ENCODE data around the gene PRSS33.

Gene PRSS33

DNA sequence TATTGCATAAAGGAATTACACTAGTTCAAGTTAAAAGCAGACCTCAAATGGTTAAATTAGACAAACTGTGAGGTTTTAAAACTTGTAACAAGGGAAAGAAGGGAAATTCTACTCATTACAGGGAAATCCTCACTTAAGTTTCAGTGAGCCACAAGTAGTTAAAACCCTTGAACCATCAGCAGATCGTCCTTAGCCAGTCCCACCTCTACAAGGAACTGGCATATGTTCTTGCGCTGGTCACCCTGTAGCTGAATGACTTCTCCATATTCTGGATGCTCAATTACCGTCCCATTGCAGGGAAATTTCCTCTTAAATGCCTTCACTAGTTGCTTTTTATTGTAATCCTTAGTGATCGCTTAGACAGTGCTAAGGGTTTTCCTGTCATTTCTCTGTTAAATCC, 35.1 kb upstream of the PRSS33 start:
- no peak for DNase-seq
- intact Hi-C loops (cut with DNase I), result no loop called here

DNA sequence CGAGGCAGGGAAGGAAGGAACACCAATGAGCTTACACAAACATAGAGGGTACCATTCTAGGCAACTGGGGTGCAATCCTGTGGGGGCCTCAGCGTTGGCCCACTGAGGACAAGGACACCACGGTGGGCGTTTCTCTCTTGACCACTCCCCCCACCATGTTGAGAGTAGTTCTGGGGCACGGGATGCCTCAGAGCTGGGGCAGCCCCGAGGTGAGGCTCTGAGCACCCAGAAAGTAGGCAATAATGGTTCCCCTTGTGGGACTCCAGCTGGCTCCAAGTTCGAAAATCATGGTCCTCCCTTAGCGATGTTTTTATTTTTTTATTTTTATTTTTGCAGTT, 34.8 kb upstream of the PRSS33 start:
- peak in 1 of 42 donors; percentile 2 for DNase-seq
- intact Hi-C loops (cut with DNase I), result no loop called here

DNA sequence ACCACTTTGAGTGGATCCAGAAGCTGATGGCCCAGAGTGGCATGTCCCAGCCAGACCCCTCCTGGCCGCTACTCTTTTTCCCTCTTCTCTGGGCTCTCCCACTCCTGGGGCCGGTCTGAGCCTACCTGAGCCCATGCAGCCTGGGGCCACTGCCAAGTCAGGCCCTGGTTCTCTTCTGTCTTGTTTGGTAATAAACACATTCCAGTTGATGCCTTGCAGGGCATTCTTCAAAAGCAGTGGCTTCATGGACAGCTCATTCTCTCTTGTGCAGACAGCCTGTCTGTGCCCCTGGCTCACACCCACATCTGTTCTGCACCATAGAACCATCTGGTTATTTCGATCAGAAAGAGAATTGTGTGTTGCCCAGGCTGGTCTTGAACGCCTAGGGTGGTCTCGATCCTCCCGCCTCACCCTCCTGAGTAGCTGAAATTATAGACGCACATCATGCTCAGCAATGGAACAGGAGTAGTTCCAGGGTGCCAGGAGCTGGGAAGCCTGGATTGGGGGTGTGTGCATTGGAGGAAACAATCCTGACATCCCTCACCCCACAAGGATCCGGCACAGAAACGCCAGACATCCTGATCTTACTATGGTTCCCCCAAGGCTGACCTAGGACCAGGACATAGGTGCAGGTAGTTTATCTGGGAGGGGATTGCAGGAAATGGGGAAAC, 34.3 kb upstream of the PRSS33 start:
- intact Hi-C loops (cut with DNase I), result no loop called here
- peak in 1 of 42 donors; percentile 1 for DNase-seq

DNA sequence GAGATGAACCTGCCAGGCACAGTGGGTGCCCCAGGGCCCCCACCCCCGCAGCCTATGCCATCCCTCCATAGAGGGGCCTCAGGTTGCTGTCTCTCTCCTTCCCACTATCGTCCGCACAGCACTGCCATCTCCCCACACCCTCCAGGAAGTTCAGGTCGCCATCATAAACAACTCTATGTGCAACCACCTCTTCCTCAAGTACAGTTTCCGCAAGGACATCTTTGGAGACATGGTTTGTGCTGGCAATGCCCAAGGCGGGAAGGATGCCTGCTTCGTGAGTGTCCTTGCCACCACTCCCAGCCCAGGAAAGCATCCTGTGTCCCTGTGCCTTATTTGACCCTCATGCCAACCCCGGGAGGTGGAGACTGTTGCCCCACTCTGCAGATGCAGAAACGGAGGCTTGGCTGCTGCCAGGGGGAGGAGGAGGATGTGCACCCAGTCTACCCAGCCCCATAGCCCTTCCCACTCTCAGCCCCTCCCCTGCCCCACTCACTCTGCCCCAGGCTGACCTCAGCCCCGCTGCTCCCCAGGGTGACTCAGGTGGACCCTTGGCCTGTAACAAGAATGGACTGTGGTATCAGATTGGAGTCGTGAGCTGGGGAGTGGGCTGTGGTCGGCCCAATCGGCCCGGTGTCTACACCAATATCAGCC, 33.6 kb upstream of the PRSS33 start:
- peak in 2 of 42 donors; percentile 1 to 8 for DNase-seq
- intact Hi-C loops (cut with DNase I), result no loop called here

DNA sequence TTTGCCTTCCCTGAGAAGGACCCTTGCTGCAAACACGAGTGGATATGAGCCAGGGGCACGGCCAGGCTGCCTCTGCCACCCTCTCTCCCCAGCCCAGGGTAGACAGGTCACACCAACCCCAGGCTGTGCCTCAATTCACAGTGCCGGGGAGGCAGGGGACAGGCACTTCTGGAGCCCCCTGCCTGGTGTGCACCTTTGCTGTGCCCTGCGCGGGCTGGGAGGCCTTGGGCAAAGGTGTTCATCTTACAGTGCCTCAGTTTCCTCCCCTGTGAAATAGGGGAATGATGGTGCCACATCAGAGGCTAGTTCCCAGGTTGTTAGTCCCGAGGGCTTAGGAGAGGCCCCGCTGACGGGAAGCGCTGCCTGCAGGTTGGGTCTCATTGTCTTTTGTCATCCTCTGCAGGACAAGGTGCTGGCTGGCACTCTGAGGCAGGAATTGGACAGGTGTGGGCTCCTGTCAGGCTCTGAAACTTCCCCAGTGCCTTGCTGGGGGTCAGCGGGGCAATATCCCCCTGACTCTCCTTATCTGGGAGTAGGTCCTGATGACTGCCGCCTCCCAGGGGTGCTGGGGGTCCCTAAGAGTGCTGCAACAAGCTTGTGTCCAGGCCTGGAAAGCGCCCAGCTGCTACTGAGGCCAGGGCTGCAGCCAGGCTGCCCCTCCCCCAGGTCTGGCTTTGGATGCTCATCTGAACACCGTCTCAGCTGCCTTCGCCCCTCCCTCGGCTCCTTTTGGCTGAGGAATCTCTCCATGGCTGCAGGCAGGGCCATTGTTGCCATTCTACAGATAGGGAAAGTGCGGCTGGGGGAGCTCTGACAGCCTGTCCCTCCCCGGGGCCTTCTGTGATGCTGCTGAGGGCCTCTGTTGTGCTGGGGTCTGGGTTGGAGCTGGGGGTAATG, 32.8 kb upstream of the PRSS33 start:
- DNase-seq, result peak in 1 of 42 donors; percentile 1
- intact Hi-C loops (cut with DNase I), result no loop called here

DNA sequence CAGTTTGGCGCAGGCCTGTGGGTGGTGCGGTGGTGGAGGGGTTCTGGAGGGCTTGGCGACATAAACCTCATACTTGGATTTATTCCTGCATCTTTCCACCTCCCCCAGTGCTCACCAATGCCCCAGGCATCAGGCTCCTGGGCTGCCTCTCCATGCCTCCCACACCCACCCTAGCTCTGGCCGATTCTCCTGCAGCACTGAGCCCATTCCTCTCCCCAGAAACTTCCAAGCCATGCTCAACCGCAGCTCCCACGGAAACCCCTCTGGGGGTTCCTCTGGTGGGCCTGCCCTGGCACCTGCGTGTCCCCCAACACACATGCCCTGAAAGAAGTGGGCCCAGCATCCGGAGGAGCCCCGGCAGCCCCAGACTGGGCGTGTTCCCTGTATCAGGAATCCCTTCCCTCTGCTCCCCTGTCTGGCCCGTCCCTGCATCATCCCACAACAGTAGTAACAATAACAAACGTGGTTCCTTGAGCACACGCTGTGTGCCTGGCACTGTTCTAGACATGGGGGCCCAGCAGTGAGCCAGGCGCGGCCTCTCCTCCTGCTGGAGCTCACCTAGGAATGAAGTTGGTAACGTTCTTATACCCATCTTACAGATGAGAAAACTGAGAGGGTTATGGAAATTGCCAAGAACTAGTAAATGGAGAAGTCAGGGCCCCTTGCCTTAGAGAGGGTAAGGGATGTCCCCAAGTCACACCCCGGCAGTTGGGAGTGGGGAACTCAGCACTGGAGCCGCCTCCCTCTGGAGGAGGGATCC, 32.0 kb upstream of the PRSS33 start:
- intact Hi-C loops (cut with DNase I), result no loop called here
- DNase-seq, result peak in 1 of 42 donors; percentile 16

DNA sequence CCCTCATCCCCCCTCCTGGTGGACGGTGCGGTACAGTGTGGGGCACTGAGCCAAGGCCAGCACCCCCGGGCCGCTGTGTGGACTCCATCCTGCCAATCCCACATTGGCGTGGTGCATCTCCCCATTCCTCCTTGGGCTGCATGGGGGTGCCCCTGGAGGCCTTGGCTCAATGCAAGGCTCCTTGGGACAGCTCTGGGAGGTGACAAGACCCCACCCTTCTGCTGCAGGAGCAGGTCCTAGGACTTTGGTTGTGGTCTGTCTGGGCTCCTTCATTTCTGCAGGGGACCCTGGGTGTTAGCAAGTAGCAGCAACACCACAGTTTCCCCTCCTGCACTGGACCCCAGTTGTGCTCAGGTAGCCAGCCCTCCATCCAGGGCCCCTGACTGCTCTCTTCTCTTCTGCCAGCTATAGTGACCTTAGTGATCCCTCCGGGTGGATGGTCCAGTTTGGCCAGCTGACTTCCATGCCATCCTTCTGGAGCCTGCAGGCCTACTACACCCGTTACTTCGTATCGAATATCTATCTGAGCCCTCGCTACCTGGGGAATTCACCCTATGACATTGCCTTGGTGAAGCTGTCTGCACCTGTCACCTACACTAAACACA, 31.0 kb upstream of the PRSS33 start:
- DNase-seq, result peak in 1 of 42 donors; percentile 6
- intact Hi-C loops (cut with DNase I), result no loop called here

DNA sequence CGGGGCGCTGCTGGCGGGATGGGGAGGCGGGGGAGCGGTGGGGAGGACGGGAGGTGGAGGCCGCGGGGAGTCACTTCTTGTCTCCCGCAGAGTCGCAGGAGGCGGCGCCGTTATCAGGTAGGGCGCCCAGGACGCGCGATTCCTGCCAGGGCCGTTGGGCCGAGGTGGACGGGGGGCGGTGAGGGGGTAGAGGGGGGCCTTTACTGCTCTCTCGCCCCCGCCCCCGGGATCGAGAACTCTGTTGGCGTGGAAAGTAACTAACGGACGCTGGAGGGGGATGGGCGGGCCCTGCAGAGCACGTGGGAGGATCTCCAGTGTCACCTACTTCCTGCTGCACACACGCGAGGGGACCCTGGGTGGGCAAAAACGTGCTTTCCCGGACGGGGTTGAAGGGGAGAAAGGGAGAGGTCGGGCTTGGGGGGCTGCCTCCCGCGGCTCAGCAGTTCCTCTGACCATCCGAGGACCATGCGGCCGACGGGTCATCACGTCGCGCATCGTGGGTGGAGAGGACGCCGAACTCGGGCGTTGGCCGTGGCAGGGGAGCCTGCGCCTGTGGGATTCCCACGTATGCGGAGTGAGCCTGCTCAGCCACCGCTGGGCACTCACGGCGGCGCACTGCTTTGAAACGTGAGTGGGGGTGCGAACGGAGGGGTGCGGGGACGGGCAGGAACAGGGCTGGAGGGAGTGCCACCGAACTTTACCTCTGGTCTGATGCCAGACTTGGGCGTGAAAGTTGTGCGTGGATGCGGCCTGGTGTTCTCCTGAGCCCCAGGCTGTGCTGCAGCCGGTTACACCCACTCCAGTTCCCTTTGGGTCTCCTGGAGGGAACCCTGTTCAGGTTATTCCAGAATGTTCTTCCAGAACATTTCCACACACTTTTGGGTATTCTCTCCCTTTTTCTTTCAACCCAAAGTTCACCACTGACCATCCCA, 30.2 kb upstream of the PRSS33 start:
- intact Hi-C loops (cut with DNase I), result no loop called here

DNA sequence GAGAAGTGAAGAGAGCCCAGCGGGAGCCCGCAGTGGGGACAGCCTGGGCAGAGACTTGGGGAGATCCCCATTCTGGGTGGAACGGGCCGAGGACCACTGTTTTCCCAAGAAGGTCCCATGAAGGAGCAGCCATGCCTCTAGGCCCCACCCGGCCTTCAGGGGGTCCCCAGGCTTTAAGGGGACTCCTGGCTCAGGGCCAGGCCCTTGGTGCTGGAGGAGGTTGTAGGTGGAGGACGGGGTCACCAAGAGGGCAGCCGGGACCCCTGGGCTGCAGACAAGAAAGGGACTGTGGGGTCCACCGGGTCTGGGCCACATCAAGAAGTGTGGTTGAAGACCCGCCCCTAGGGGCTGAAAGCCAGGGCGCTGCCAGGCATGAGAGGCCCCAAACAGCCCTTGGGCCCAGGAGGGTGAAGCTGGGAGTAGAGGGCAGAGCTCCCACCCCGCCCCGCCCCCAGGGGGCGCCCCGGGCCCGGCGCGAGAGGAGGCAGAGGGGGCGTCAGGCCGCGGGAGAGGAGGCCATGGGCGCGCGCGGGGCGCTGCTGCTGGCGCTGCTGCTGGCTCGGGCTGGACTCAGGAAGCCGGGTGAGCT, 29.5 kb upstream of the PRSS33 start, which contains the start of gene PRSS21:
TSS of gene PRSS21 (plus strand) at position 487 of the 589 bp plus-strand sequence. CDS start at position 519, 32 bp downstream.
- DNase-seq, result peak in 1 of 42 donors; percentile 2
- intact Hi-C loops (cut with DNase I), result no loop called here

More for the DNA sequence above, 30.2 kb upstream of the PRSS33 start:
- DNase-seq, result peak in 1 of 42 donors; percentile 24

DNA sequence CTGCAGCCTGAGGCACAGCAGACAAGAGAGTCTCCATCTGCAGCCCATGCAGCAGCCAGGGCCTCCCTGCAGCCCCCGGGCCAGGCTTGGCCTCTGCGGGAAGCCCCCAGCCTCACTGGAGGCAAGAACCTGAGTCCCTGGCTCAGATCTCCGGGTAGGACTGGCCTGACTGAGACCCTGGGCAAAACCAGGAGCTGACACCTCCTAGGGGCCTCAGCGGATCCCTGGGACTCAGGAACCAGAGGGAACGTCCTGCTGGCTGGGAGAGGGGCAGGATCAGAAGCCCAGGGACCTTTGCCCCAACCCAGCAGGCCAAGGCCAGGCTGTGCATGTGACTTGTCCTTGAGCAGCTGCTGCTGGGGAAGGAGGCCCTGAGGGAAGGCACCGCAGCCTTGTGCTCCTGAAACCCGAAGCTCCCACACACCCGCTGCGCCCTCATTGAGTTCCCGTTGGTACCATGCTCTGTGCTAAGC, 28.0 kb upstream of the PRSS33 start:
- intact Hi-C loops (cut with DNase I), result no loop called here
- peak in 1 of 42 donors; percentile 7 for DNase-seq

DNA sequence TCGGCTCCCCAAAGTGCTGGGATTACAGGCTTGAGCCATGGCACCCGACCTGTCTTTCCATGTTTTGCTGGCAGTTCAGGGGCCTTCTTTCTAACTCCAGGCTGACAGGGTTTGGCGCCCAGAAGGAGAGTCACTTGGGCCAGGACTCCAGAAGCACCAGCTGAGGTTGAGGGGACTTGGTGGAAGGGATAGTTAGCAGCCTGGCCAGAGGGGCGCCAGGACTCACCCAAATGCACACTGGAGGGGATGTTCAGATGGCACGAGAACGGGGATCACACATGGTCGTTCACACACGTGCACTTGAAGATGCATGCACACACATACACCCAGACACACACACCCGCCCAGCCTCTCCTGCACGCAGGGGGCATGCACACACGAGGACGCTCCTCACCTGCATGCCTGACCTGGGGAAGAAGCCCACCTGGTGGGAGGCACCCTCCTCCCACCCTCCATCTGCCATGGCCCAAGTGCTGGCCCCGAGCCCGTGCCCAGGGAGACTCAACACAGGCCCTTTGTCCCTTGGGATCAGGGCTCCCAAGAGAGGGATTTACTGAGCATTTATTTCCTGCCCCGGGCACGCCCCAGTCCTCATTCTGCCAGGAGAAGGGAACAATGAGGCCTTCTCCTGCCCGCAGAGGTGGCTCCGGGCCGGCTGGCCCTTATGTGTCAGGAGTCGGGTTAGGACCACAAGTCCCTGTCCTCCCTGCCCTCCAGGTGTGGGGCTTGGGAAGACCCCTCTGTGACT, 27.4 kb upstream of the PRSS33 start:
- DNase-seq, result peak in 1 of 42 donors; percentile 22
- intact Hi-C loops (cut with DNase I), result no loop called here

DNA sequence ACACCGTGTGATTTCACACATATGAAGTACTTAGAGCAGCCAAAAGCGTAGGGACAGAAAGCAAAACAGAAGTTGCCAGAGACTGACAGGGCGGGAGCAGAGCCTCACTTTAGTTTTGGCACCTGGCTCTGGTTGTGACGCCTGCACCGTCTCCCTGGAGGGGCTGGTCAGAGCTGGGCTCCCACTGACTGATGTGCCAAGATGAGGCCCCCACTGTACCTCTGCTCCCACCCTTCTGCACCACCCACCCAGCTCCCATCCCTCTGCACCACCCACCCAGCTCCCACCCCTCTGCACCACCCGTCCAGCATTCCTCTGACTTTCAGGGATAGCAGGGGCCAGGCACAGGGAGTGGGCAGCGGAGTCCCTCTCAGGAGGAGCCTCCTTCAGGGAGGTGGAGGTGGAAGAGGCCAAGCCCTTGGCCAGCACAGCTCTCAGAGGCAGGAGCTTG, 26.4 kb upstream of the PRSS33 start:
- intact Hi-C loops (cut with DNase I), result no loop called here
- DNase-seq, result peak in 1 of 42 donors; percentile 16

DNA sequence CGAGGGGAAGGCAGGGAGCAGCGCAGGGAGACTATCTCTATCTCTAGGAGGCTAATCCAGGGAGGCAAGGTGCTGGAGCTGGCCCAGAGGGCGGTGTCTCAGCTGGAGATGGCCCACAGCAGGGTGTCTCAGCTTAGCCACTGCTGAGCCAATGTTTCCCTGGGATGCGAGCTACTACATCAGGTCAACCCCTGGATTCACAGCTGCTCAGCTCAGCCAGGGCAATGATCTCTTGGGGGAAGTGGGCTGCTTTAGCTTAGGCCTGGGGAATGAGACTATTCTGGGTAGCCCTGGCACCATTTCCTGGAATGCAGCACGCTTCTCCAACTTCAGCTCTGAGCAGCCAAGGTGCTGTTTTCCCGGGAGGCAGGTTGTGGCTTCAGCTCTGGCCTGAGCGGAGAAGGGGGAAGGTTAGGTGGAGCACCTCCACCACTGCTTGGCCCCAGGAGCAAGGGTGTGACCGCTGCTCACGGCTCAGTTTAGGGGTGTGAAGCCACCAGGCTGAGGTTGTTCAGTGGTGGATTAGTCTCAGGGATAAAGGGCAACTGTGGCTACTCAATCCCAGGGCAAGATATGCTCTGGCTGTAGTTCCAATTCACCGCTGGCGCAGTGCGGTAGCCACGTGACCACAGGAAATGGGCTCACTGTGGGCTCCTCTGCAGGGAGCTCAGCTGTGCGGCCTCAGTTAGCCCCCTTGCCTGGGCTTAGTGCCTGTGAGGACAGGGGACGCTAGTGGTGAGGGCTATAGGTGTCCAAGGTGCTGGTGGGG, 24.5 kb upstream of the PRSS33 start:
- DNase-seq, result no peak

DNA sequence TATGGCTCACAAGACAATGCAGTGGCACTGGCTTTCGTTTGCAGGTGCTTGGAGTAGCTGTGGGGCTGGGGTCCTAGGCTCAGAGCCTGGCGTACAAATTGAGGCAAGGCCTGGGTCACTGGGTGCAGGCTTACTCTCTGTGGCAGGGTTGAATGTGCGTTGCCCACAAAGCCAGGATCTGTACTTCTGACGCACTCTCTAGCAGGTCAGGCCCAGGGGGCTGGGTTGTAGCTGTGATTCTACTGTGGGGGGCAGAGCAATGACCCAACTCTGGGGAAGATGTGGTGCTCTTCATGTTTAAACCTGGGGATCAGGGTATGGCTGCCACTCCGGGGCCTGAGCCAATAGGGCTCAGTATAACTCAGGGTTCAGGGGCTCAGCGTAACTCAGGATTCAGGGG, 23.3 kb upstream of the PRSS33 start:
- DNase-seq, result no peak
- intact Hi-C loops (cut with DNase I), result no loop called here

More for the DNA sequence above, 24.5 kb upstream of the PRSS33 start:
- intact Hi-C loops (cut with DNase I), result no loop called here

DNA sequence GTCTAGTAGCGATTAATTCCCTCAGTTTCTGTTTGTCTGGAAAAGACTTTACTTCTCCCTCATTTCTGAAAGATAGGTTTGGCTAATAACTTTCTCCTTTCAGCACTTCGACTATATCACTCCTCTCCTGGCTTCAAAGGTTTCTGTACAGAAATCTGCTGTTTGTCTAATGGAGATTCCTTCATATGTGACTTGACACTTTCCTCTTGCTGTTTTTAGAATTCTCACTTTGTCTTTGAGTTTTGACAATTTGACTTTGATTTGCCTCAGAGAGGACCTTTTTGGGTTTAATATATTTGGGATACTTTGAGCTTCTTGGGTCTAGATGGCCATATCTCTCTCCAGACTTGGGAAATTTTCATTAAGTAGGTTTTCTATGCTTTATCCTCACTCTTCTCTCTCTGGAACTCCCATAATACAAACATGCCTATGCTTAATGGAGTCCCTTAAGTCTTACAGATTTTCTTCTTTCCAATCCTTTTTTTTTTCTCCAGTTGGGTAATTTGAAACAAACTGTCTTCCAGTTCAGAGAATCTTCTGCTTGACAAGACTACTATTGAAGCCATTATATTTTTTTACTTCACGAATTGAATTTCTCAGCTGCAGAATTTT, 21.9 kb upstream of the PRSS33 start:
- intact Hi-C loops (cut with DNase I), result no loop called here
- no peak for DNase-seq

All from head of caudate nucleus (tissue), 42 donors.